Measurements from ENCODE around the gene SMCO3. TPM values are rescaled to one million over a fixed set of nuclear protein-coding genes. Genes with fewer than 3 reads are reported as not detected.

The SMCO3 gene
- total and polyA plus RNA-seq, 2 of the 13 experiments (the other 11 are each of a cell fraction or from before 2014, with no cell fraction given) = 0.29 to 0.42 TPM

DNA sequence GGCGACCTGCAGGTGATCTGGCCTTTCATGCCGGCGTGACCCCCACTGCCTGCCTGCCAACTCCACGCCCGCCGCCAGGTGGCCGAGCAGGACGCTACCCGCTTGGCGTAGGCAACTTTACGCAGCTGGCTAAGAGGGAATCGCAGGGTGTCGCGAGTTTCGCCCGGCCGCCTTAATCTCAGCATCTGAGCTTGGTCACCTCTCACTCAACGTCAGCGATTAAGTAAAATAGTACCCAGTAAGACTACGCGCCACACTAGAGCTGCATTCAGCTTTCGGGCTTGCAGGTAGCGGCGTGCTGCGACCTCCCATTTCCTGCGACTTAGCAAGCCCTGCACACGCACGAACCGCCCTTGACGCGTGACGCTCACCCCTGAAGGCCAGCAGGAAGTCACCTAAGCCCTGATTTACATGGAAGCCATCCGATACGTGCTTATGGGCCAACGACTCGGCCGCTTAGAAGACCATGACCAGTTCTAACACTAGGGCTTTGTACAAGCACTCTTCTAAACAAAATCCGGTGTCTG lies 44.0 kb downstream of the SMCO3 start (continued):
- TF ChIP-seq, protein P1, sequence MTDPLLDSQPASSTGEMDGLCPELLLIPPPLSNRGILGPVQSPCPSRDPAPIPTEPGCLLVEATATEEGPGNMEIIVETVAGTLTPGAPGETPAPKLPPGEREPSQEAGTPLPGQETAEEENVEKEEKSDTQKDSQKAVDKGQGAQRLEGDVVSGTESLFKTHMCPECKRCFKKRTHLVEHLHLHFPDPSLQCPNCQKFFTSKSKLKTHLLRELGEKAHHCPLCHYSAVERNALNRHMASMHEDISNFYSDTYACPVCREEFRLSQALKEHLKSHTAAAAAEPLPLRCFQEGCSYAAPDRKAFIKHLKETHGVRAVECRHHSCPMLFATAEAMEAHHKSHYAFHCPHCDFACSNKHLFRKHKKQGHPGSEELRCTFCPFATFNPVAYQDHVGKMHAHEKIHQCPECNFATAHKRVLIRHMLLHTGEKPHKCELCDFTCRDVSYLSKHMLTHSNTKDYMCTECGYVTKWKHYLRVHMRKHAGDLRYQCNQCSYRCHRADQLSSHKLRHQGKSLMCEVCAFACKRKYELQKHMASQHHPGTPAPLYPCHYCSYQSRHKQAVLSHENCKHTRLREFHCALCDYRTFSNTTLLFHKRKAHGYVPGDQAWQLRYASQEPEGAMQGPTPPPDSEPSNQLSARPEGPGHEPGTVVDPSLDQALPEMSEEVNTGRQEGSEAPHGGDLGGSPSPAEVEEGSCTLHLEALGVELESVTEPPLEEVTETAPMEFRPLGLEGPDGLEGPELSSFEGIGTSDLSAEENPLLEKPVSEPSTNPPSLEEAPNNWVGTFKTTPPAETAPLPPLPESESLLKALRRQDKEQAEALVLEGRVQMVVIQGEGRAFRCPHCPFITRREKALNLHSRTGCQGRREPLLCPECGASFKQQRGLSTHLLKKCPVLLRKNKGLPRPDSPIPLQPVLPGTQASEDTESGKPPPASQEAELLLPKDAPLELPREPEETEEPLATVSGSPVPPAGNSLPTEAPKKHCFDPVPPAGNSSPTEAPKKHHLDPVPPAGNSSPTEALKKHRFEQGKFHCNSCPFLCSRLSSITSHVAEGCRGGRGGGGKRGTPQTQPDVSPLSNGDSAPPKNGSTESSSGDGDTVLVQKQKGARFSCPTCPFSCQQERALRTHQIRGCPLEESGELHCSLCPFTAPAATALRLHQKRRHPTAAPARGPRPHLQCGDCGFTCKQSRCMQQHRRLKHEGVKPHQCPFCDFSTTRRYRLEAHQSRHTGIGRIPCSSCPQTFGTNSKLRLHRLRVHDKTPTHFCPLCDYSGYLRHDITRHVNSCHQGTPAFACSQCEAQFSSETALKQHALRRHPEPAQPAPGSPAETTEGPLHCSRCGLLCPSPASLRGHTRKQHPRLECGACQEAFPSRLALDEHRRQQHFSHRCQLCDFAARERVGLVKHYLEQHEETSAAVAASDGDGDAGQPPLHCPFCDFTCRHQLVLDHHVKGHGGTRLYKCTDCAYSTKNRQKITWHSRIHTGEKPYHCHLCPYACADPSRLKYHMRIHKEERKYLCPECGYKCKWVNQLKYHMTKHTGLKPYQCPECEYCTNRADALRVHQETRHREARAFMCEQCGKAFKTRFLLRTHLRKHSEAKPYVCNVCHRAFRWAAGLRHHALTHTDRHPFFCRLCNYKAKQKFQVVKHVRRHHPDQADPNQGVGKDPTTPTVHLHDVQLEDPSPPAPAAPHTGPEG (CRISPR knock-in tag; IDR thresholded peaks at IDR 0.05) = no peak
- TF ChIP-seq SKI (IDR thresholded peaks at IDR 0.05; ENCODE audit: partially characterized antibody) = no peak
- TF ChIP-seq HOXD1 (CRISPR knock-in tag; IDR thresholded peaks at IDR 0.05) = no peak
- TF ChIP-seq SMAD9 (CRISPR knock-in tag; IDR thresholded peaks at IDR 0.05) = no peak
- no peak for TF ChIP-seq JDP2 (CRISPR knock-in tag; IDR thresholded peaks at IDR 0.05; ENCODE audit: borderline replicate concordance)
- TF ChIP-seq, protein P2, sequence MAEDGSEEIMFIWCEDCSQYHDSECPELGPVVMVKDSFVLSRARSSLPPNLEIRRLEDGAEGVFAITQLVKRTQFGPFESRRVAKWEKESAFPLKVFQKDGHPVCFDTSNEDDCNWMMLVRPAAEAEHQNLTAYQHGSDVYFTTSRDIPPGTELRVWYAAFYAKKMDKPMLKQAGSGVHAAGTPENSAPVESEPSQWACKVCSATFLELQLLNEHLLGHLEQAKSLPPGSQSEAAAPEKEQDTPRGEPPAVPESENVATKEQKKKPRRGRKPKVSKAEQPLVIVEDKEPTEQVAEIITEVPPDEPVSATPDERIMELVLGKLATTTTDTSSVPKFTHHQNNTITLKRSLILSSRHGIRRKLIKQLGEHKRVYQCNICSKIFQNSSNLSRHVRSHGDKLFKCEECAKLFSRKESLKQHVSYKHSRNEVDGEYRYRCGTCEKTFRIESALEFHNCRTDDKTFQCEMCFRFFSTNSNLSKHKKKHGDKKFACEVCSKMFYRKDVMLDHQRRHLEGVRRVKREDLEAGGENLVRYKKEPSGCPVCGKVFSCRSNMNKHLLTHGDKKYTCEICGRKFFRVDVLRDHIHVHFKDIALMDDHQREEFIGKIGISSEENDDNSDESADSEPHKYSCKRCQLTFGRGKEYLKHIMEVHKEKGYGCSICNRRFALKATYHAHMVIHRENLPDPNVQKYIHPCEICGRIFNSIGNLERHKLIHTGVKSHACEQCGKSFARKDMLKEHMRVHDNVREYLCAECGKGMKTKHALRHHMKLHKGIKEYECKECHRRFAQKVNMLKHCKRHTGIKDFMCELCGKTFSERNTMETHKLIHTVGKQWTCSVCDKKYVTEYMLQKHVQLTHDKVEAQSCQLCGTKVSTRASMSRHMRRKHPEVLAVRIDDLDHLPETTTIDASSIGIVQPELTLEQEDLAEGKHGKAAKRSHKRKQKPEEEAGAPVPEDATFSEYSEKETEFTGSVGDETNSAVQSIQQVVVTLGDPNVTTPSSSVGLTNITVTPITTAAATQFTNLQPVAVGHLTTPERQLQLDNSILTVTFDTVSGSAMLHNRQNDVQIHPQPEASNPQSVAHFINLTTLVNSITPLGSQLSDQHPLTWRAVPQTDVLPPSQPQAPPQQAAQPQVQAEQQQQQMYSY (CRISPR knock-in tag; IDR thresholded peaks at IDR 0.05) = no peak
- TF ChIP-seq, protein P3, sequence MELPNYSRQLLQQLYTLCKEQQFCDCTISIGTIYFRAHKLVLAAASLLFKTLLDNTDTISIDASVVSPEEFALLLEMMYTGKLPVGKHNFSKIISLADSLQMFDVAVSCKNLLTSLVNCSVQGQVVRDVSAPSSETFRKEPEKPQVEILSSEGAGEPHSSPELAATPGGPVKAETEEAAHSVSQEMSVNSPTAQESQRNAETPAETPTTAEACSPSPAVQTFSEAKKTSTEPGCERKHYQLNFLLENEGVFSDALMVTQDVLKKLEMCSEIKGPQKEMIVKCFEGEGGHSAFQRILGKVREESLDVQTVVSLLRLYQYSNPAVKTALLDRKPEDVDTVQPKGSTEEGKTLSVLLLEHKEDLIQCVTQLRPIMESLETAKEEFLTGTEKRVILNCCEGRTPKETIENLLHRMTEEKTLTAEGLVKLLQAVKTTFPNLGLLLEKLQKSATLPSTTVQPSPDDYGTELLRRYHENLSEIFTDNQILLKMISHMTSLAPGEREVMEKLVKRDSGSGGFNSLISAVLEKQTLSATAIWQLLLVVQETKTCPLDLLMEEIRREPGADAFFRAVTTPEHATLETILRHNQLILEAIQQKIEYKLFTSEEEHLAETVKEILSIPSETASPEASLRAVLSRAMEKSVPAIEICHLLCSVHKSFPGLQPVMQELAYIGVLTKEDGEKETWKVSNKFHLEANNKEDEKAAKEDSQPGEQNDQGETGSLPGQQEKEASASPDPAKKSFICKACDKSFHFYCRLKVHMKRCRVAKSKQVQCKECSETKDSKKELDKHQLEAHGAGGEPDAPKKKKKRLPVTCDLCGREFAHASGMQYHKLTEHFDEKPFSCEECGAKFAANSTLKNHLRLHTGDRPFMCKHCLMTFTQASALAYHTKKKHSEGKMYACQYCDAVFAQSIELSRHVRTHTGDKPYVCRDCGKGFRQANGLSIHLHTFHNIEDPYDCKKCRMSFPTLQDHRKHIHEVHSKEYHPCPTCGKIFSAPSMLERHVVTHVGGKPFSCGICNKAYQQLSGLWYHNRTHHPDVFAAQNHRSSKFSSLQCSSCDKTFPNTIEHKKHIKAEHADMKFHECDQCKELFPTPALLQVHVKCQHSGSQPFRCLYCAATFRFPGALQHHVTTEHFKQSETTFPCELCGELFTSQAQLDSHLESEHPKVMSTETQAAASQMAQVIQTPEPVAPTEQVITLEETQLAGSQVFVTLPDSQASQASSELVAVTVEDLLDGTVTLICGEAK (IDR thresholded peaks at IDR 0.05) = no peak
- TF ChIP-seq, protein P3 (CRISPR knock-in tag; IDR thresholded peaks at IDR 0.05) = no peak
